Common myeloid progenitor, CD34-positive (primary cell): ENCODE results near the gene PLXDC1.

ENCODE experiments used
- CTCF ChIA-PET: fragments of 350-600 bp; sonication (Branson Sonifier 250); formaldehyde crosslinking; loops from one replicate; lab custom pipeline; 2021; ENCODE audit warnings: antibody characterized with exemption; lab: Charles Lee
- POLR2A ChIA-PET: fragments of 350-600 bp; sonication (Branson Sonifier 250); formaldehyde crosslinking; loops from one replicate; lab custom pipeline; 2021; ENCODE audit warnings: antibody characterized with exemption; lab: Charles Lee
- DNase-seq, 3 donors: peaks; one replicate each; pipeline versions ENCODE4 v3.0.0 to v3.0.0-alpha.2; 2013
- H3K27ac ChIP-seq, 2 experiments: 1 replicate in 1 of 2; 2 replicates in 1 of 2; pipeline ENCODE4 v1.7.0; 2013; ENCODE audit warnings: inconsistent platforms in 2 of 2, low read length in 2 of 2, mild to moderate bottlenecking in 2 of 2, low read depth in 1 of 2, moderate library complexity in 1 of 2; ENCODE audit not compliant: severe bottlenecking in 2 of 2, insufficient read depth in 1 of 2, poor library complexity in 1 of 2
- H3K27me3 ChIP-seq, 5 experiments: replicated peaks in 2 of 5; 1 replicate in 3 of 5; 2 replicates in 2 of 5; pipeline versions ENCODE4 v1.6.1 to v1.7.0; 2013; ENCODE audit warnings: low read length in 4 of 5, mild to moderate bottlenecking in 2 of 5, moderate library complexity in 2 of 5, inconsistent platforms in 1 of 5; ENCODE audit not compliant: insufficient read depth in 5 of 5, control insufficient read depth in 4 of 5
- H3K36me3 ChIP-seq, 4 experiments: 1 replicate in 2 of 4; 2 replicates in 2 of 4; pipeline versions ENCODE4 v1.6.1 to v1.7.0; 2013; ENCODE audit warnings: low read length in 3 of 4, control low read depth in 1 of 4, mild to moderate bottlenecking in 1 of 4; ENCODE audit not compliant: control insufficient read depth in 4 of 4, insufficient read depth in 4 of 4
- H3K4me1 ChIP-seq, 4 experiments: 1 replicate in 3 of 4; 2 replicates in 1 of 4; pipeline versions ENCODE4 v1.6.1 to v1.7.1; 2013; ENCODE audit warnings: low read length in 3 of 4, mild to moderate bottlenecking in 3 of 4, control low read depth in 1 of 4, inconsistent platforms in 1 of 4, moderate library complexity in 1 of 4; ENCODE audit not compliant: control insufficient read depth in 4 of 4, insufficient read depth in 4 of 4; ENCODE audit errors: control extremely low read depth in 1 of 4
- H3K4me3 ChIP-seq, 7 experiments: 1 replicate in 4 of 7; 2 replicates in 3 of 7; pipeline versions ENCODE4 v1.5.1 to v1.7.0; 2013; ENCODE audit warnings: mild to moderate bottlenecking in 7 of 7, low read length in 6 of 7, moderate library complexity in 6 of 7, inconsistent platforms in 2 of 7, low read depth in 2 of 7, control low read depth in 1 of 7; ENCODE audit not compliant: insufficient read depth in 4 of 7, control insufficient read depth in 1 of 7; ENCODE audit errors: extremely low read depth in 1 of 7
- H3K9me3 ChIP-seq, 5 experiments: 1 replicate in 4 of 5; 2 replicates in 1 of 5; pipeline versions ENCODE4 v1.6.1 to v1.7.1; 2013; ENCODE audit warnings: low read length in 4 of 5, mild to moderate bottlenecking in 2 of 5, inconsistent platforms in 1 of 5, low read depth in 1 of 5, moderate library complexity in 1 of 5; ENCODE audit not compliant: control insufficient read depth in 4 of 5, insufficient read depth in 2 of 5; ENCODE audit errors: control extremely low read depth in 1 of 5
- WGBS: methylation state at CpG from one replicate; pipeline ENCODE4 v1.1.5; 2013; ENCODE audit not compliant: insufficient coverage; 5-methylcytosine and 5-hydroxymethylcytosine counted together

PLXDC1 gene

GRCh38 chr17:39153599-39154051 lies 2.2 kb upstream of the PLXDC1 start:
- no peaks in the 10 kb centered on the region for H3K9me3 ChIP-seq
- POLR2A ChIA-PET, result interaction anchor here (0.9 to 2.1 kb wide), 5 partner anchors 9 to 285 kb away, joined by 3 to 9 read pairs (median 6); no protein-coding TSS in a partner anchor
- peak overlapping the region; percentile 91 to 100 (median 97) for H3K4me3 ChIP-seq
- peak overlapping the region in 1 of 2 experiments; percentile 58 for H3K27ac ChIP-seq
- CTCF ChIA-PET, result interaction anchor here (0.6 to 7.1 kb wide), 29 partner anchors 12 to 378 kb away, joined by 3 to 96 read pairs (median 4); partner anchors contain the start of genes ARL5C, FBXO47 and LASP1NB
- no peaks in the 10 kb centered on the region for H3K36me3 ChIP-seq
- H3K27me3 ChIP-seq, result peaks cover 0 to 37% (median 28%) of the 10 kb centered on the region in 5 experiments
- 0% methylated on average over 5 of the region's 16 CpGs for WGBS
- H3K4me1 ChIP-seq, result peaks cover 2 to 26% (median 24%) of the 10 kb centered on the region in 4 experiments
- peak; percentile 86 to 91 (median 91) for DNase-seq

DNA sequence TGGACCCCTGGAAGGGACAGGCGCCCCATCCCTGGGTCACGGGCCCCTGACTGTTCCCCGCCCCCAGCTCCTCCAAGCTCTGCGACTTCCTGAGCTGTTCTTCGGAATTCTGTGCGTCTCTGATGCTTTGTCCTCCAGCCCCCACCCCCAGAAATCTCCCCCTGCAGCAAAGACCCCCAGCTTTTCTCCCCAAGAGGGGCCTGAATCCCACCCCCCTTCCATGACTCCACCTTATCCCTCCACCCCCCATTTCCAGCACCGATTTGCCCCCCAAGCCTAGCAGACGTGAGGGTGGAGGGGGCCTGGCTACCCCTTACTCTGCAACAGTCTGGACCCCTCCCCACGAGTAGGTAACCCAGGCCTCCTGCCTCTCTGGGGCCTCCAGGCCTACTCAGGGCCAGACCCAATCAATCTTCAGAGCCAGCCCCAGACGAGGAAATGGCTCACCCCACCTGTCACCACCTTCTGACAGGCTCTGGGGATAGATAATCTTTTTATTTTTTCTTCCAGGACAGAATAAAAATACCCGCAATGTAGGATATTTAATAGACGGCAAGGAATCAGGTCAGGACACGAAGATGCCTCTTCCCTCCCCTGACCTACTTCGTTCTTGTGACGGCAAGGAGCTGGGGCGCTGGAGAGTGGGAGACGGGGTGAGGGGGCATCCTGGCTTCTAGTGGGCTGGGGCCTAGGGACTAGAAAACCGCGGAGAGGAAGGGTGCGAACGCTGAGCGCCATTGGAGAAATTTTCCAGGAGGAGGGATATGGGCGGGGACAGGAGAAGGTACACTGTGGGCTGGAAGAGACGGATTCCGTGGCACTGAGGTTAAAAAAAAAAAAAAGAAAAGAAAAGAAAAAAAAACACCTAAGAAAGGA lies 744 bp upstream of the PLXDC1 start:
- Histone ChIP-seq H3K27me3 (peaks cover 0 to 45% (median 28%) of the 10 kb centered on the region in 5 experiments), H3K36me3 (no peaks in the 10 kb centered on the region), H3K4me1 (peaks cover 2 to 26% (median 24%) of the 10 kb centered on the region in 4 experiments), H3K9me3 (no peaks in the 10 kb centered on the region), H3K4me3 (peak overlapping the region in 6 of 7 experiments; percentile 44 to 100 (median 98)), H3K27ac (no peak overlapping the region)
- DNase-seq, result peak in 2 of 3 donors; percentile 19 to 23
- CTCF ChIA-PET, result interaction anchor here (0.6 to 7.1 kb wide), 24 partner anchors 13 to 354 kb away, joined by 3 to 96 read pairs (median 4); partner anchors contain the start of genes ARL5C and LASP1NB
- 1% methylated on average over 20 of the region's 25 CpGs for WGBS
- POLR2A ChIA-PET, result interaction anchor here (0.7 to 2.1 kb wide), 3 partner anchors 13 to 135 kb away, joined by 5 to 7 read pairs (median 6); no protein-coding TSS in a partner anchor

GRCh38 chr17:39150795-39151149 lies 665 bp downstream of the PLXDC1 start:
- POLR2A ChIA-PET, result no interaction called here
- WGBS, result 0% methylated on average over 1 of the region's 5 CpGs
- CTCF ChIA-PET, result interaction anchor here (1.2 to 7.1 kb wide), 4 partner anchors 15 to 199 kb away, joined by 3 to 96 read pairs (median 10); partner anchors contain the start of gene ARL5C
- peaks cover 2 to 26% (median 24%) of the 10 kb centered on the region in 4 experiments for H3K4me1 ChIP-seq
- H3K9me3 ChIP-seq, result no peaks in the 10 kb centered on the region
- no peak for DNase-seq
- peak overlapping the region in 3 of 7 experiments; percentile 40 to 63 (median 53) for H3K4me3 ChIP-seq
- no peak overlapping the region for H3K27ac ChIP-seq
- H3K27me3 ChIP-seq, result peaks cover 0 to 45% (median 28%) of the 10 kb centered on the region in 5 experiments
- H3K36me3 ChIP-seq, result no peaks in the 10 kb centered on the region

GRCh38 chr17:39150104-39150634 lies 1.3 kb downstream of the PLXDC1 start:
- Histone ChIP-seq H3K27me3 (peaks cover 0 to 45% (median 28%) of the 10 kb centered on the region in 5 experiments), H3K4me1 (peaks cover 2 to 26% (median 24%) of the 10 kb centered on the region in 4 experiments), H3K4me3 (no peak overlapping the region), H3K9me3 (no peaks in the 10 kb centered on the region), H3K36me3 (no peaks in the 10 kb centered on the region), H3K27ac (no peak overlapping the region)
- 83% methylated on average over 4 of the region's 5 CpGs for WGBS
- ChIA-PET POLR2A (no interaction called here), CTCF (interaction anchor here (0.9 to 7.1 kb wide), 4 partner anchors 15 to 82 kb away, joined by 3 to 96 read pairs (median 10); partner anchors contain the start of gene ARL5C)
- no peak for DNase-seq

DNA sequence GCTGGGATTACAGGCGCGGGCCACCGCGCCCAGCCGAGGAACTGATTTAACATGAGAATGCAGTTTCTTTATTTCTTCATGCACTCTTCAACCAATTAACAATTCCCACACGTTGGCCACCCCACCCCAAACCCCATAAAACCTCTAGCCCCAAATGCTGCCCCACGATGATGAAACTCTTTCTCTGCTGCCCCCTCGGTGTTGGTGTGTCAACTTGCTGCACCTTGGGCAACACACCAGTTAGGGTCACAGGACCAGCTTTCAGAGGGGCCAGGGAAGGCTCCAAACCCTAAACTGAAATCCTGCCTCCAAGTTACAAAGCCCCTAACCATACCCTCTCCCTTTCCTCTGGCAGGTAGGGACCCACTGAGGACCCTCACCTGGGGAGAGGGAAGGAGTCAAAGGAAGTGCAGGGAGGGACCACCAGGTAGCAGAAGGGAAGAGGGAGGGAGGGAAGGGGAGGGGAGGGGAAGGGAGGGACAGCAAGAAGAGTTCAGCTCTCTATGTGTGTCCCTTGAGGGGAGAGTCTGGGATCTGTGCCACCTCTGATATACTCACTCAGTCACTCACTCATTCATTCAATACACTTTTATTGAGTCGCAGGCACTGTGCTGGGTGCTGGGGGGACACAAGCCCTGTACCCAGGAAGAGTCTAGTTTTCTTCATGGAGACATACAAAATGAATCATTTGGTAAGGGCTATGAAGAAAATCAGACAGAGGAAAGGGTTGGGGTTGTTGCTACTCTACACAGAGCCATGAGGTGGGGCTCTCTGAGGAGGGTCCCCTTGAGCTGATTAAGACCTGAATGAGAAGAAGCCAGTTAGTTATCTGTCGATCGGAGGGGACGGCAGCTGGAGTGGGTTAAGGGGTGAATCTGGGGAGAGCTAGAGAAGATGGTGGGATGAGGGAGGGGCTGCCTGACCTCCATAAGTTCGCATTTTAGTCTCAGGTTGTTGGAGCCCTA lies 3.9 kb downstream of the PLXDC1 start:
- ChIA-PET CTCF (interaction anchor here (0.6 to 1.7 kb wide), 5 partner anchors 27 to 184 kb away, joined by 3 to 9 read pairs (median 4); no protein-coding TSS in a partner anchor), POLR2A (interaction anchor here (0.6 kb wide), 1 partner anchor 1386 kb away, joined by 4 read pairs; no protein-coding TSS in a partner anchor)
- peaks cover 0 to 20% (median 16%) of the 10 kb centered on the region in 4 experiments for H3K4me1 ChIP-seq
- 73% methylated on average over 10 of the region's 13 CpGs for WGBS
- no peak for DNase-seq
- H3K9me3 ChIP-seq, result no peaks in the 10 kb centered on the region
- peaks cover 0 to 44% (median 34%) of the 10 kb centered on the region in 5 experiments for H3K27me3 ChIP-seq
- no peak overlapping the region for H3K27ac ChIP-seq
- H3K4me3 ChIP-seq, result no peak overlapping the region
- no peaks in the 10 kb centered on the region for H3K36me3 ChIP-seq

- Histone ChIP-seq H3K9me3 (no peaks in the 10 kb centered on the region), H3K27me3 (peaks cover 0 to 34% (median 28%) of the 10 kb centered on the region in 5 experiments), H3K27ac (no peak overlapping the region), H3K36me3 (no peaks in the 10 kb centered on the region), H3K4me1 (peaks cover 0 to 10% (median 7%) of the 10 kb centered on the region in 4 experiments), H3K4me3 (no peak overlapping the region)
- no peak for DNase-seq
- 100% methylated on average over 2 of the region's 3 CpGs for WGBS
- ChIA-PET POLR2A (no interaction called here), CTCF (interaction anchor here (0.6 to 2.1 kb wide), 5 partner anchors 15 to 277 kb away, joined by 3 to 5 read pairs (median 4); no protein-coding TSS in a partner anchor)
These were observed 5.2 kb downstream of the PLXDC1 start for GRCh38 chr17:39146273-39146672.
